ENCODE measurements around the gene SOWAHA.

The SOWAHA gene

DNA sequence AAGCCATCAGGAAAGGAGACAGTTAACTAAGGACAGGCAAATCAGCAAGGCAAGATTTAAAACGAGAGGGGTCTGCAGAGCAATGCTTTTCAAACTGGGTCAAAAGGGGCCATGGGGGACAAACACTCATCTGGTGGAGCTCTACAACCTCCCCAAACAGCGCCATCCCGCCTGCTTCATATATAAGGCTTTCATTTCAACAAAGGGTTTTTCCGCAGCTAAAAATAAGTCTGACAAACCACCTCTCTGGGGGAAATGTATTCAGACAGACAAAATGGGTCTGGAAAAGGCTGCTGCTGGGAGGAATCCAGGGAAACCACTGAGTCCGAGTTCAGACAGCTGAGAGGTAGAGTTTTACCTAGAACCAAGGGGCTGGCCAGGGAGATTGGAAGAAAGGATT, 27.7 kb upstream of the SOWAHA start:
- H3K4me3 ChIP-seq (ENCODE audit: low read length), result no peak overlapping the region
- TF ChIP-seq, protein P1, sequence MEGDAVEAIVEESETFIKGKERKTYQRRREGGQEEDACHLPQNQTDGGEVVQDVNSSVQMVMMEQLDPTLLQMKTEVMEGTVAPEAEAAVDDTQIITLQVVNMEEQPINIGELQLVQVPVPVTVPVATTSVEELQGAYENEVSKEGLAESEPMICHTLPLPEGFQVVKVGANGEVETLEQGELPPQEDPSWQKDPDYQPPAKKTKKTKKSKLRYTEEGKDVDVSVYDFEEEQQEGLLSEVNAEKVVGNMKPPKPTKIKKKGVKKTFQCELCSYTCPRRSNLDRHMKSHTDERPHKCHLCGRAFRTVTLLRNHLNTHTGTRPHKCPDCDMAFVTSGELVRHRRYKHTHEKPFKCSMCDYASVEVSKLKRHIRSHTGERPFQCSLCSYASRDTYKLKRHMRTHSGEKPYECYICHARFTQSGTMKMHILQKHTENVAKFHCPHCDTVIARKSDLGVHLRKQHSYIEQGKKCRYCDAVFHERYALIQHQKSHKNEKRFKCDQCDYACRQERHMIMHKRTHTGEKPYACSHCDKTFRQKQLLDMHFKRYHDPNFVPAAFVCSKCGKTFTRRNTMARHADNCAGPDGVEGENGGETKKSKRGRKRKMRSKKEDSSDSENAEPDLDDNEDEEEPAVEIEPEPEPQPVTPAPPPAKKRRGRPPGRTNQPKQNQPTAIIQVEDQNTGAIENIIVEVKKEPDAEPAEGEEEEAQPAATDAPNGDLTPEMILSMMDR (conservative IDR thresholded peaks at IDR 0.05; ENCODE audit: low read depth, low read length), result no peak
- no peak for DNase-seq (ENCODE audit: low read depth)

DNA sequence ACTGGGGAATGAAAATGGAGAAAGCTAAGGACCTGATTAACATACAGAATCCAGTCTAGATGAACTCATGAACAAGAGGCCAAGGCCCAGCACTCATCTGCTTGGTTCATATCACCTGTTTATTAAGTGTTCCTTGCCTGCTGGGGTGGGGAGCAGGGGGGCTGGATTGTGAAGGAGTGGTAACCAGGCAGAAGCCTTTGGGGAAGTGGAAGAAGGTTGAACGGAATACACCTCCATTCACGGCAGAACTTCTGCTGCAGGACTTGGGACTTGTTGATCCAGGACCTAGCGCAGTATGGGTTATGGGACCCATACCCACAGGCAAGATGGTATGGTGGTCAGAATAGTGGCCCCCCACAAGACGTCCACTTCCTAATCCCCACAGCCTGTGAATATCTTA, 27.2 kb upstream of the SOWAHA start:
- no peak for DNase-seq (ENCODE audit: low read depth)
- H3K4me3 ChIP-seq (ENCODE audit: low read length), result no peak overlapping the region
- TF ChIP-seq, protein P1 (conservative IDR thresholded peaks at IDR 0.05; ENCODE audit: low read depth, low read length), result no peak

- TF ChIP-seq, protein P1 (conservative IDR thresholded peaks at IDR 0.05; ENCODE audit: low read depth, low read length), result no peak
- DNase-seq (ENCODE audit: low read depth), result no peak
- no peak overlapping the region for H3K4me3 ChIP-seq (ENCODE audit: low read length)
Observed at GRCh38 chr5:132787076-132787475, 26.0 kb upstream of the SOWAHA start.

DNA sequence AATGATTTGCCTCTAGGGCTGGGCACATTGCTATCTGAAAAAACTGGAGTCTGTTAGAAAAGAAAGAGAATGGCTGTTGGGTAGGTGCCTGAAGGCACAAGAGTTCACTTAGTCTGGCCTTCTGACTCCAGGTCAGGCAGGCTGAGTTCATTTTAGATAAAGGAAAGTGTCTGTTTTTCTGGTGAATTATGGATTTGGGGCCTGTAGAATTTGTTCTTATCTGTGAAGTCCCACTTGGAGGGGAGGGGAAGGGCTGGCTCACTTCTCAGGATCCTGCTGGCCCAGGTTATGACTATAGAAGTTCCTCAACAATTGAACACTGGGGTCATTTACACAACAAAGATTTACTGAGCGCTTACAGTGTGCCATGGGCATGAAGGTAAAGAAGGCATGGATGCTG, 24.6 kb upstream of the SOWAHA start:
- TF ChIP-seq, protein P1 (conservative IDR thresholded peaks at IDR 0.05; ENCODE audit: low read depth, low read length), result no peak
- no peak for DNase-seq (ENCODE audit: low read depth)
- H3K4me3 ChIP-seq (ENCODE audit: low read length), result no peak overlapping the region

GRCh38 chr5:132788990-132789886, 23.9 kb upstream of the SOWAHA start:
- TF ChIP-seq, protein P1 (conservative IDR thresholded peaks at IDR 0.05; ENCODE audit: low read depth, low read length), result no peak
- no peak for DNase-seq (ENCODE audit: low read depth)
- H3K4me3 ChIP-seq (ENCODE audit: low read length), result no peak overlapping the region

DNA sequence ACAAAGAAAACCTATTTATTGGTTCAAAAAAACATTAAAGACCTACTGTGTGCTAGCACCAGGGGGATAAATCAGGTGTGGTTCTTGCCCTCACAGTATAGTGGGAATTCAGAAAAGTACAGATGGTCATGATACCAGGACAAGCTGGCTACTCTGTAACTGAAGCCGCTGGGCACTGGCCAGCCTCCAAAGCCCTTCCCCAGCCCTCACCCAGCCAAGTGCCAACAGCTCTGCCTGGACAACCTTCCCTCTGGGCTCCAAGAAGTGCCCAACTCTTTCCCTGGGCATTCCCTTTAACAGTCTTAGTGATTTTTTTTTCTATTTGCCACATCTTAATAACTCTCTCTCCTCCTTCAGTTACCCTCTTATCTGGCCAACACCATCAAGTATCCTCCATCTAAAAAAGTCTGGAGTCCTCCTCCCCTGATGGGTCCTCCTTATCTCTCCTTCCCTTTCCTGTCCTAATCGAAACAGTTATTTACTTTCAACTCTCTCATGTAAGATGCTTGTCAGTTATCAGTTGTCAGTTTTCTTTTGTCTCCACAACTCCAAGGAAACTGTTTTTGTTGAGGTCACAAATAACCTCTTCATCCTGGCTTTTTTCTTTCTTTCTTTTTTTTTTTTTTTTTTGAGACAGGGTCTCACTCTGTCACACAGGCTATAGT, 22.8 kb upstream of the SOWAHA start:
- no peak overlapping the region for H3K4me3 ChIP-seq (ENCODE audit: low read length)
- DNase-seq (ENCODE audit: low read depth), result no peak
- TF ChIP-seq, protein P1 (conservative IDR thresholded peaks at IDR 0.05; ENCODE audit: low read depth, low read length), result no peak
